HEK293 (cell line): Measurements from ENCODE around the gene VPS11.

Source experiments
- CTCF ChIA-PET: fragments of 350-600 bp; formaldehyde crosslinking; extraction: SDS; loops from one replicate; lab custom pipeline; 2021; ENCODE audit warnings: antibody characterized with exemption; lab: Yijun Ruan, JAX
- POLR2A ChIA-PET: fragments of 300-600 bp; formaldehyde crosslinking; extraction: SDS; loops from one replicate; lab custom pipeline; 2020; ENCODE audit warnings: antibody characterized with exemption, inconsistent platforms; lab: Yijun Ruan, JAX
- H3K27ac ChIP-seq: fragments of 200-500 bp; sonication (Bioruptor generic); 2 replicates; pipeline ENCODE4 v1.5.1; 2014; ENCODE audit warnings: low read depth, low read length, control low read depth, inconsistent platforms; ENCODE audit errors: extremely low read depth
- H3K36me3 ChIP-seq, 2 experiments: fragments of 200-500 bp in 1 of 2; sonication (Bioruptor generic) in 1 of 2; 1 replicate in 1 of 2; 2 replicates in 1 of 2; pipeline ENCODE4 v1.5.1; 2014 to 2017; ENCODE audit warnings: inconsistent platforms in 2 of 2, low read length in 2 of 2; ENCODE audit not compliant: control insufficient read depth in 2 of 2, insufficient read depth in 1 of 2
- H3K4me1 ChIP-seq: fragments of 200-500 bp; sonication (Bioruptor generic); 2 replicates; pipeline ENCODE4 v1.5.1; 2014; ENCODE audit warnings: mild to moderate bottlenecking, low read length, inconsistent platforms; ENCODE audit not compliant: control insufficient read depth, insufficient read depth
- H3K4me3 ChIP-seq: 2 replicates; pipeline ENCODE4 v1.5.1; 2011; ENCODE audit warnings: low read depth, mild to moderate bottlenecking, control low read depth, low read length, moderate library complexity
- H3K9me3 ChIP-seq: fragments of 200-500 bp; sonication (Bioruptor generic); 2 replicates; pipeline ENCODE4 v1.5.1; 2014; ENCODE audit warnings: low read depth, low read length, inconsistent platforms; ENCODE audit not compliant: control insufficient read depth, insufficient read depth
- OSR2 ChIP-seq: fragments of 450-650 bp; formaldehyde crosslinking; IDR thresholded peaks from 2 replicates; pipeline ENCODE4 v1.5.1; 2016; ENCODE audit warnings: missing biosample characterization, missing genetic modification characterization
- PRDM2 ChIP-seq: fragments of 450-650 bp; formaldehyde crosslinking; IDR thresholded peaks from 2 replicates; pipeline ENCODE4 v1.5.1; 2016; ENCODE audit warnings: missing biosample characterization, missing genetic modification characterization, borderline replicate concordance
- REPIN1 ChIP-seq: fragments of 450-650 bp; formaldehyde crosslinking; IDR thresholded peaks from 2 replicates; pipeline ENCODE4 v1.5.1; 2017; ENCODE audit warnings: missing biosample characterization, missing genetic modification characterization, low read depth
- WT1 ChIP-seq: fragments of 450-650 bp; formaldehyde crosslinking; IDR thresholded peaks from 2 replicates; pipeline ENCODE4 v1.5.1; 2016; ENCODE audit warnings: missing biosample characterization, missing genetic modification characterization
- YY2 ChIP-seq: fragments of 450-650 bp; formaldehyde crosslinking; IDR thresholded peaks from 2 replicates; pipeline ENCODE4 v1.5.1; 2016; ENCODE audit warnings: missing biosample characterization, missing genetic modification characterization
- ZBTB20 ChIP-seq: fragments of 450-650 bp; formaldehyde crosslinking; IDR thresholded peaks from 2 replicates; pipeline ENCODE4 v1.5.1; 2016; ENCODE audit warnings: missing biosample characterization, missing genetic modification characterization
- ZBTB44 ChIP-seq: fragments of 450-650 bp; IDR thresholded peaks from 2 replicates; pipeline ENCODE4 v1.5.1; 2018; ENCODE audit warnings: missing biosample characterization, mild to moderate bottlenecking, missing genetic modification characterization
- ZFHX2 ChIP-seq: fragments of 450-650 bp; formaldehyde crosslinking; conservative IDR thresholded peaks from 2 replicates; pipeline ENCODE4 v1.5.1; 2016; ENCODE audit warnings: missing biosample characterization, missing genetic modification characterization
- ZIC2 ChIP-seq: fragments of 450-650 bp; formaldehyde crosslinking; IDR thresholded peaks from 2 replicates; pipeline ENCODE4 v1.5.1; 2016; ENCODE audit warnings: missing biosample characterization, missing genetic modification characterization
- ZNF211 ChIP-seq: fragments of 450-650 bp; formaldehyde crosslinking; IDR thresholded peaks from 2 replicates; pipeline ENCODE4 v1.5.1; 2016; ENCODE audit warnings: low read depth, missing biosample characterization, missing genetic modification characterization
- ZNF394 ChIP-seq: fragments of 450-650 bp; formaldehyde crosslinking; IDR thresholded peaks from 2 replicates; pipeline ENCODE4 v1.5.1; 2016; ENCODE audit warnings: missing biosample characterization, missing genetic modification characterization, mild to moderate bottlenecking, moderate library complexity, borderline replicate concordance
- ZNF654 ChIP-seq: fragments of 450-650 bp; formaldehyde crosslinking; IDR thresholded peaks from 2 replicates; pipeline ENCODE4 v1.5.1; 2016; ENCODE audit warnings: low read depth, missing biosample characterization, missing genetic modification characterization
- ZNF843 ChIP-seq: fragments of 450-650 bp; formaldehyde crosslinking; IDR thresholded peaks from 2 replicates; pipeline ENCODE4 v1.5.1; 2016; ENCODE audit warnings: missing biosample characterization, missing genetic modification characterization
- ZSCAN5A ChIP-seq: fragments of 450-650 bp; formaldehyde crosslinking; IDR thresholded peaks from 2 replicates; pipeline ENCODE4 v1.5.1; 2016; ENCODE audit warnings: missing biosample characterization, missing genetic modification characterization
- TF ChIP-seq, protein P1 (sequence below): fragments of 450-650 bp; formaldehyde crosslinking; IDR thresholded peaks from 2 replicates; pipeline ENCODE4 v1.5.1; 2016; ENCODE audit warnings: missing biosample characterization, missing genetic modification characterization

The VPS11 gene

DNA sequence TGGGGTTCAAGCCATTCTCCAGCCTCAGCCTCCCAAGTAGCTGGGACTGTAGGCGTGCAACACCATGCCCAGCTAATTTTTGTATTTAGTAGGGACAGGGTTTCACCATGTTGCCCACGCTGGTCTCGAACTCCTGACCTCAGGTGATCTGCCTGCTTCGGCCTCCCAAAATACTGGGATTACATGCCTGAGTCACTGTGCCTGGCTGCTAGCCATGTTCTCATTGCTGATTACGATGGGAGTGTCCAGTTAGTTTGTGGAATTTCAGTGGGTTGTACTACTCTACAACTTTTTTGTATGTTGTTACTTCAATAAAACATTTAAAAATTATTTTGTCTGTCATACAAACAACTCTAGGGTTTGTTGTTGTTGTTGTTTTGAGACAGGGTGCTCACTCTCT, 4.8 kb upstream of the VPS11 start:
- ChIA-PET CTCF (interaction anchor here (0.7 kb wide), 1 partner anchor 88 kb away, joined by 3 read pairs; no protein-coding TSS in a partner anchor), POLR2A (interaction anchor here (1.2 kb wide), 1 partner anchor 22 kb away, joined by 3 read pairs; the partner anchor contains the start of gene HMBS)
- TF ChIP-seq ZBTB44 (tag by site-specific recombination) (no peak), WT1 (tag by site-specific recombination) (no peak)
- Histone ChIP-seq H3K9me3 (no peaks in the 10 kb centered on the region), H3K27ac (no peak overlapping the region), H3K4me3 (no peak overlapping the region), H3K4me1 (no peaks in the 10 kb centered on the region), H3K36me3 (no peaks in the 10 kb centered on the region)

DNA sequence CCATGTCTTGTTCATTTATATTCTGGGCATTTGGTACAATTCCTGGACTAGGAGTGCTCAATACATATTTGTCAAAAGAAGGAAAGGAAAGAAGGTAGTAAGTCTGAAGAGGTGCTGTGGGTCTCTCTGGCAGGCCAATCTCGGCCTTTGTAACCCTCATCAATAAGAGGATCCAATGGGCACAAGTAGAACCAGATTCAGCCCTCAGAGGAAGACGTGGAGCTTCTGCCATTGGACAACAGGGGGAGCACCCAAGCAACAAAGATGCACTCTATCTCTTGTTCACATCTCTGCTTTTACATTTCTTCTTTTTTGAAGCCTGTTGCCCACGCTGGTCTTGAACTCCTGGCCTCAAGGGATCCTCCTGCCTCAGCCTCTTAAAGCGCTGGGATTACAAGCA, 2.2 kb upstream of the VPS11 start:
- H3K4me3 ChIP-seq, result no peak overlapping the region
- POLR2A ChIA-PET, result no interaction called here

GRCh38 chr11:119077839-119078238, 10.2 kb downstream of the VPS11 start:
- H3K27ac ChIP-seq, result no peak overlapping the region
- H3K36me3 ChIP-seq, result peaks cover 3 to 83% of the 10 kb centered on the region in 2 experiments; a peak in 2 of 3 replicates
- CTCF ChIA-PET, result no interaction called here
- H3K4me1 ChIP-seq, result no peaks in the 10 kb centered on the region
- no peak for TF ChIP-seq OSR2 (tag by site-specific recombination)
- TF ChIP-seq, protein P1, sequence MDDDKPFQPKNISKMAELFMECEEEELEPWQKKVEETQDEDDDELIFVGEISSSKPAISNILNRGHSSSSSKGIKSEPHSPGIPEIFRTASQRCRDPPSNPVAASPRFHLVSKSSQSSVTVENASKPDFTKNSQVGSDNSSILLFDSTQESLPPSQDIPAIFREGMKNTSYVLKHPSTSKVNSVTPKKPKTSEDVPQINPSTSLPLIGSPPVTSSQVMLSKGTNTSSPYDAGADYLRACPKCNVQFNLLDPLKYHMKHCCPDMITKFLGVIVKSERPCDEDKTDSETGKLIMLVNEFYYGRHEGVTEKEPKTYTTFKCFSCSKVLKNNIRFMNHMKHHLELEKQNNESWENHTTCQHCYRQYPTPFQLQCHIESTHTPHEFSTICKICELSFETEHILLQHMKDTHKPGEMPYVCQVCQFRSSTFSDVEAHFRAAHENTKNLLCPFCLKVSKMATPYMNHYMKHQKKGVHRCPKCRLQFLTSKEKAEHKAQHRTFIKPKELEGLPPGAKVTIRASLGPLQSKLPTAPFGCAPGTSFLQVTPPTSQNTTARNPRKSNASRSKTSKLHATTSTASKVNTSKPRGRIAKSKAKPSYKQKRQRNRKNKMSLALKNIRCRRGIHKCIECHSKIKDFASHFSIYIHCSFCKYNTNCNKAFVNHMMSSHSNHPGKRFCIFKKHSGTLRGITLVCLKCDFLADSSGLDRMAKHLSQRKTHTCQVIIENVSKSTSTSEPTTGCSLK (tag by site-specific recombination), result no peak
- no peak for TF ChIP-seq ZNF843 (tag by site-specific recombination)
- no peak for TF ChIP-seq REPIN1 (tag by site-specific recombination)
- no peak for TF ChIP-seq ZIC2 (tag by site-specific recombination)
- no peak for TF ChIP-seq ZSCAN5A (tag by site-specific recombination)
- TF ChIP-seq ZFHX2 (tag by site-specific recombination), result no peak
- no peak for TF ChIP-seq YY2
- TF ChIP-seq PRDM2 (tag by site-specific recombination), result no peak
- no peak for TF ChIP-seq ZBTB20 (tag by site-specific recombination)
- POLR2A ChIA-PET, result interaction anchor here (1.9 kb wide), 1 partner anchor 10 kb away, joined by 7 read pairs; the partner anchor contains the start of gene VPS11
- no peak overlapping the region for H3K4me3 ChIP-seq
- H3K9me3 ChIP-seq, result no peaks in the 10 kb centered on the region

More for the DNA sequence above, 2.2 kb upstream of the VPS11 start:
- Histone ChIP-seq H3K36me3 (peaks cover 0 to 10% of the 10 kb centered on the region in 2 experiments; a peak in 1 of 3 replicates), H3K27ac (no peak overlapping the region), H3K4me1 (no peaks in the 10 kb centered on the region), H3K9me3 (no peaks in the 10 kb centered on the region)
- CTCF ChIA-PET, result interaction anchor here (0.6 to 1.0 kb wide), 4 partner anchors 20 to 273 kb away, joined by 3 to 5 read pairs (median 4); partner anchors contain the start of gene HMBS
- no peak for TF ChIP-seq ZNF394 (tag by site-specific recombination)
- TF ChIP-seq ZNF654 (tag by site-specific recombination), result peak; percentile 23; the same call in 1 of the 2 replicates
- no peak for TF ChIP-seq ZNF211 (tag by site-specific recombination)
